Stimulated activated CD8-positive, alpha-beta memory T cell treated with anti-CD3 and anti-CD28 coated beads, Interleukin-12 subunit alpha, Interleukin-12 subunit beta, amount 100 ng/mL, for 4 hours (primary cell): ENCODE measurements around the gene CRYZL1.

ENCODE experiments used
- DNase-seq: peaks from one replicate; pipeline ENCODE4 v3.0.0-alpha.2; 2020; ENCODE audit warnings: low read depth

CRYZL1 gene

GRCh38 chr21:33540711-33541104, 100.8 kb downstream of the CRYZL1 start:
- DNase-seq, result no peak

- no peak for DNase-seq
Observed at GRCh38 chr21:33539616-33540015, 101.9 kb downstream of the CRYZL1 start.
